Fibroblast of lung (primary cell): ENCODE measurements around the gene PARD6B.

ENCODE experiments used
- CTCF ChIP-seq, 2 donors: IDR thresholded peaks in 1 of 2; conservative IDR thresholded peaks in 1 of 2; 1 replicate in 1 of 2; 2 replicates in 1 of 2; pipeline ENCODE4 v1.5.1; 2011 to 2012; ENCODE audit warnings: low read length in 2 of 2, control low read depth in 1 of 2, inconsistent platforms in 1 of 2, low read depth in 1 of 2, mild to moderate bottlenecking in 1 of 2
- EZH2 ChIP-seq: IDR thresholded peaks from 2 replicates; pipeline ENCODE4 v1.5.1; 2012; ENCODE audit warnings: low read length, control low read depth, mild to moderate bottlenecking; ENCODE audit errors: missing control alignments

- TF ChIP-seq CTCF (conservative IDR thresholded peaks at IDR 0.05 in 1 of 2, IDR thresholded peaks at IDR 0.05 in 1 of 2; ENCODE audit: low read depth in 1 of 2, low read length in 2 of 2) = no peak
- TF ChIP-seq EZH2 = no peak
These were observed 27.6 kb downstream of the PARD6B start for GRCh38 chr20:50758992-50759391.
